HG02870 (cell line): ENCODE data around the gene KCNJ15.

Experiments
- ATAC-seq: cut with Tn5 transposase; IDR thresholded peaks from one replicate; pipeline ENCODE4 v1.9.1; 2021; ENCODE audit warnings: mild to moderate bottlenecking, moderate library complexity; ENCODE audit not compliant: unreplicated experiment

KCNJ15 gene

DNA sequence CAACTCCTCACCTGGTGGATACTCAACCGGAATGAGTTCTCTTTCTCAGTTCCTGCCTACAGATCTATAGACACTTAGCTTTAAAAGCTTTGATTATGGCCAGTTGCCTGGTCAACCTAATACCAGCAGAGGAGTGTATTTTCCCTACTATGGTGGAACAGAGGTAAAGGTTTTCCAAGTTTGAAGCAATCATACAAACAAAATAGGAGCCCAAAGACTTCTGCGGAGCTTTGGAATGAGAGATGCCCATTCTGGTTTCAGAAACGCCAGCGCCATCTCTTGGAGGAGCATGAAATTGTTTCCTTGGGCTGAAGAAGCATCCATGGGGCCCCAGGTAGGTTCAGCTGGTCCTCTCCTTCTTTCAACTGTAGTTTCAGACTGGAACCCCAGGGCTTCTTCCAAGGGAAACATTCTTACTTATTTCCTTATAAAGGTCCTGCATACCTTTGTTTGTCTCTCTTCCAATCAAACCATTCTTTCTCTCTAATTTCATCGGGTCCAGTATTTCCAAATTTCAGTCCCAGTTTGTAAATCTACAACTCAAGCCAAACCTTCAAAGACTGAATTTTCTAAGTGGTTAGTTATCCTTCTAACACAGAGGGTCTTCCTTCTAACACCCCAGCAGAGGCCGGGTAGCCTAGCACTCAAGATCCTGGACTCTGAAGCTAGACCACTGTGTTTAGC is 95.9 kb downstream of the KCNJ15 start:
- ATAC-seq = no peak

DNA sequence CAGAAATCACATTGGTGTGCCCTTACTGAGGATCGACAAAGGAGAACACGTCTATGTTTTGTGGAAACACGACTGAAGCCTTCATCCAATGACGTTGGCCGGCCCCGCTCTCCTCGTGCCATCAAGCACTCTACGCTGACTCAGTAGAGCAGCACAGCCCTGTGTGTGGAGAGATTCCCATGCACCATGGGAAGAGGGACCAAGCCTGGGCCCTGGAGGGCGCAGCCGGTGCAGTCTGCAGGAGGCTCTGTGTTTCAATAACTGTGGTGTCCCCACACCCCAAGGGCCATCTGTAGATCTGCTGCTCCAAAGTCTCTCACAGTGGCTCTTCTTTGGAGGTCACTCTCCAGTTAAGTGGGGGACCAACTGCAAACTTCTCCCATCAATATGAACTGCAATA is 97.4 kb downstream of the KCNJ15 start:
- no peak for ATAC-seq

DNA sequence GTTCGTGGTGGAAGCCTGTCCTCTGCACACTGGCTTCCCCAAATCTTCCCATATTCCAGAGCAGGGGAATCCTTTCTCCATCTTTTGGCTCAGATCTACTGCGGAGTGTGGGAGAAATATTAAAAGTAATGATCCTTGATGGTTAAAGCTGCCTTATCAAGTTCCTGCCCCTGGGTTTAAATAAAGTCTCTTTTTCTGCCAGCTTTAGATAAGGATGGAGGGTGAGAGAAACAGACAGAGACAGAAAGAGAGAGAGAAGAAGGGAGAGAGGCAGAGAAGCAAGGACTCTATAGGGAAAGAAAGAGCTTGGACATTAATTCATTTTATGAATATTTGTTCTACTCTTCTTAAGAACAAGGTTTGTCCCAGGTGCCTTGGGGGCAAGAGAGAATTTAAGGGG is 98.0 kb downstream of the KCNJ15 start:
- ATAC-seq = no peak

GRCh38 chr21:38355353-38355752 is 98.6 kb downstream of the KCNJ15 start:
- ATAC-seq = no peak

DNA sequence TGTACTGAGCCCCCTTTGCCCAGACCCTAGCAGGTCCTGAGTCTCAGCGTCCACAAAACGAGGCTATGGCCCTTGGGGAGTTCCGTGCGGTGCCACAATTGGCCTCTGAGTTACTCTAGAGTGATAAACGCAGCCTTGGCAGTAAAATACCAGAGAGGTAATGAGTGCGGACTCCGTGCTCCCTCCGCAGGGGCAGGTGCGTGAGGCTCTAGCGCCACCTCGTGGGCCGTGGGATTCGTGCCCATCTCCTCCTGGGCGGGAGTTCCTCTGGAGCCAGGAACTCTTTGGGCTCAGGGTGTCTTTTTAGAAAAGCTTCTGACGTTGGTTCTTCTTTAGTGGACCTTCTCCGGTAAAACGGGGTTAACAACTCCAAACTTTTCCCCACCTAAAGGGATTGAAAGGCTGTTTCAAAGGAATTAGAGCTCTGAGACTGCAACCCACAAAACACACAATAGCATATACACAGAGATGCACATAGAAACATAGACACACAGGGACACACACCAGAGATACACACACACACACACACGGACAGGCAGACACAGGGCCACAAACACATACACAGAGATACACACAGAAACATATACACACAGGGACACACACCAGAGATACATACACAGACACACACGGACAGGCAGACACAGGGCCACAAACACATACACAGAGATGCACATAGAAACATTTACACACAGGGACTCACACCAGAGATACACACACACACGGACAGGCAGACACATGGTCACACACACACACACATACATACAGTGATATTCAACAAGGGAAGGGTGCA is 99.4 kb downstream of the KCNJ15 start:
- ATAC-seq = peak; percentile 59
